ENCODE measurements around the gene TMEM190.
"Not testable (repeated sequence)": the region's sequence is repeated elsewhere in the genome, so short reads cannot be mapped to it uniquely, and the experiment has no call there.

The TMEM190 gene

GRCh38 chr19:55391702-55392615 is 15.3 kb downstream of the TMEM190 start:
- no peak for DNase-seq

- DNase-seq = no peak
Measured at GRCh38 chr19:55392820-55393761, 16.5 kb downstream of the TMEM190 start.

GRCh38 chr19:55398200-55398925 is 21.7 kb downstream of the TMEM190 start:
- no peak for DNase-seq

GRCh38 chr19:55400281-55401087 is 23.9 kb downstream of the TMEM190 start:
- DNase-seq = no peak

GRCh38 chr19:55401390-55401789 is 24.8 kb downstream of the TMEM190 start:
- DNase-seq = not testable (repeated sequence)

GRCh38 chr19:55402509-55402908 is 25.9 kb downstream of the TMEM190 start:
- DNase-seq = no peak

- DNase-seq = no peak
Measured at GRCh38 chr19:55405638-55406037, 29.0 kb downstream of the TMEM190 start.

- DNase-seq = no peak
Measured at GRCh38 chr19:55406091-55406825, 29.6 kb downstream of the TMEM190 start.

GRCh38 chr19:55406826-55407549 is 30.4 kb downstream of the TMEM190 start:
- no peak for DNase-seq

- DNase-seq = not testable (repeated sequence)
Measured at GRCh38 chr19:55407550-55407799, 30.8 kb downstream of the TMEM190 start, which contains the start of gene UBE2S. UBE2S (minus strand) TSS chr19:55407788; CDS start chr19:55407589, 199 bp downstream.

- DNase-seq = peak; percentile 99
Measured at GRCh38 chr19:55407800-55408532, 31.3 kb downstream of the TMEM190 start.

- no peak for DNase-seq
Measured at GRCh38 chr19:55408533-55408872, 31.9 kb downstream of the TMEM190 start.

- not testable (repeated sequence) for DNase-seq
Measured at GRCh38 chr19:55409179-55409578, 32.6 kb downstream of the TMEM190 start.

GRCh38 chr19:55410168-55410567 is 33.5 kb downstream of the TMEM190 start:
- no peak for DNase-seq

GRCh38 chr19:55418185-55418584 is 41.6 kb downstream of the TMEM190 start:
- peak; percentile 58 for DNase-seq

- no peak for DNase-seq
Measured at GRCh38 chr19:55419103-55419502, 42.5 kb downstream of the TMEM190 start.

- DNase-seq = no peak
Measured at GRCh38 chr19:55419624-55420236, 43.1 kb downstream of the TMEM190 start.

- DNase-seq = peak; percentile 87
Measured at GRCh38 chr19:55421281-55421680, 44.7 kb downstream of the TMEM190 start.

- no peak for DNase-seq
Measured at GRCh38 chr19:55423225-55424005, 46.8 kb downstream of the TMEM190 start.
